WI38 (cell line): ENCODE results near the gene BSN.

Experiments
- H3K4me3 ChIP-seq: 2 replicates; pipeline ENCODE4 v1.5.1; 2011; ENCODE audit warnings: low read depth, mild to moderate bottlenecking, control low read depth, low read length
- CTCF ChIP-seq: IDR thresholded peaks from 2 replicates; pipeline ENCODE4 v1.5.1; 2012; ENCODE audit warnings: low read depth, mild to moderate bottlenecking, control low read depth, low read length

The BSN gene

GRCh38 chr3:49666592-49666991, 112.3 kb downstream of the BSN start:
- H3K4me3 ChIP-seq = no peak overlapping the region
- TF ChIP-seq CTCF = no peak

GRCh38 chr3:49667701-49668413, 113.6 kb downstream of the BSN start:
- H3K4me3 ChIP-seq = no peak overlapping the region
- TF ChIP-seq CTCF = no peak

- no peak overlapping the region for H3K4me3 ChIP-seq
- TF ChIP-seq CTCF = no peak
These were observed 114.1 kb downstream of the BSN start for GRCh38 chr3:49668414-49668797.

GRCh38 chr3:49668861-49669260, 114.6 kb downstream of the BSN start:
- H3K4me3 ChIP-seq = no peak overlapping the region
- no peak for TF ChIP-seq CTCF

GRCh38 chr3:49669352-49669751, 115.1 kb downstream of the BSN start:
- TF ChIP-seq CTCF = no peak
- H3K4me3 ChIP-seq = no peak overlapping the region

- TF ChIP-seq CTCF = no peak
- no peak overlapping the region for H3K4me3 ChIP-seq
These were observed 116.6 kb downstream of the BSN start for GRCh38 chr3:49670940-49671290.

- H3K4me3 ChIP-seq = no peak overlapping the region
- TF ChIP-seq CTCF = peak; percentile 91
These were observed 117.3 kb downstream of the BSN start for GRCh38 chr3:49671291-49672288.
